ENCODE data around the gene RELL2.

RELL2 gene

DNA sequence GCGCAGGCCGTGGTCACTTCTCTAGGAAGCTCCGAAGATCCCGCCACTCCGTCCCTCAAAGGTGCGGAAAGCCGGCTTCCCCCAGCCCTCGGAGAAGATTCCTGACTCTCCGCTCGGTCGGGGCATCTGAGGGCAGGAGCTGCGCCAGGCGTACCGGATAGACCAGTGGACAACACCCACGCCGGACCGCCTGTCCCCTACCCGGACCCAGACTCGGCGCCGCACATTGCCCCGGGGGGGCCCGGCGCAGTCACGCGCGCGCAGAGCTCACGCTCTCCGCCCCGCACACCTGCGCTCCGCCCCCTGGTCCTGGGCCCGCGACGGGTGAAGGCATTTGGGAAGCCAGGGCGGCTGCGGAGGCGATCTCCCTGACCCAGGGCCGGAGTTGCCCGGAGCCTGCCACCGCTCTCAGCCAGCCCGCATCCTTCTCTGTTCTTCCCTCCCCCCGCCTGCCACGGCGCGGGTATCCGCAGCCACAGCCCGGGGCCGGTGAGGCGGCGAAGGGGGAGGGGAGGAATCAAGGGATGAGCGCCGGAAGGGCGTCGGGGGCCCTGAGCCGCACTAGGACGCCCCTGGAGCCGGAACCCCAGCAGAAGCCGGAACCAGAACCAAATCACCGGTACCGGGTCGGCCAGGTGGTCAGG is 448 bp downstream of the RELL2 start:
- ATAC-seq (peak; percentile 70), DNase-seq (peak; percentile 60 to 61)
- Mint-ChIP-seq H3K27ac (peak overlapping the region; percentile 93 to 95), H3K4me1 (peaks cover 58% of the 10 kb centered on the region), H3K4me3 (peak overlapping the region; percentile 97 to 100), H3K27me3 (no peaks in the 10 kb centered on the region), H3K9me3 (no peaks in the 10 kb centered on the region)

DNA sequence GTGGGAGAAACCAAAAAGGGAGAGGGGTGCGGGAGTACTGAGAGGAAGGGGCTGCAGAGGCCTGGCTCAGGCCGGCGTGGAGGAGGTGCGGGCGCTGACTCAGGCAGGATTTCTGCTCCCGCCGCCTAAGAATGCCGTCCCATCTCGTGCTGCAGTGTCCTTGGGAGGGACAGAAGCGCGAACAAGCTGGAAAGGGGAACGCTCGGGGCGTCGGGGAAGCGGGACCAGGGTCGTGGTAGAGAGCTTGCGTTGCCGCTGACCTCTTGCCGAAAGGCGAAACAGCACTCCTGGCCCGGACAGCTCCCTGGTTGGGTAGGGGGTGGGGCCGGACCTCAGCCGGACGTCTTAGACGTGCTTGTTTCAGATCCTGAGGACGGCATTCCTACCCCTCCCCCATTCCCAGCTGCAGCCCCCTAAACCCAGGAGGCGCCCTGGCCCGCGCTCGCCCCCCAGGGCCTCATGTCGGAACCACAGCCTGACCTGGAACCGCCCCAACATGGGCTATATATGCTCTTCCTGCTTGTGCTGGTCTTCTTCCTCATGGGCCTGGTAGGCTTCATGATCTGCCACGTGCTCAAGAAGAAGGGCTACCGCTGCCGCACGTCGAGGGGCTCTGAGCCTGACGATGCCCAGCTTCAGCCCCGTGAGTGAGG is 1.1 kb downstream of the RELL2 start:
- Mint-ChIP-seq H3K9me3 (no peaks in the 10 kb centered on the region), H3K27me3 (no peaks in the 10 kb centered on the region), H3K27ac (peak overlapping the region; percentile 93 to 95), H3K4me1 (peaks cover 64% of the 10 kb centered on the region), H3K4me3 (peak overlapping the region; percentile 97 to 100)
- DNase-seq (peak; percentile 63 to 67), ATAC-seq (peak; percentile 62)

DNA sequence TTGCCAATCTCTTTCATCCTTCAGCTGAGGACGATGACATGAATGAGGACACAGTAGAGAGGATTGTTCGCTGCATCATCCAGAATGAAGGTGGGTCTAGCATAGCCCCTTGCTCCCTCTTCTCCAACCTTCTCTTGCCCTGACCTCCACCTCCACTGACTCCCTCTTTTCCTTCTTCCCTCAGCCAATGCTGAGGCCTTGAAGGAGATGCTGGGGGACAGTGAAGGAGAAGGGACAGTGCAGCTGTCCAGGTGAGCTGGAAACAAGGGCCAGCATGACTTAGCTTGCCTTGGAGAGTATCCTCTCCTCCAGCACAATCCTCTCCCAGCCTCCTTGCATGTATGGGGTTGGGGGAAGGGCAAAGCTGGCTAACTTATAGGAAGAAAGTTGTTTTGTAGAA is 2.0 kb downstream of the RELL2 start:
- Mint-ChIP-seq H3K9me3 (no peaks in the 10 kb centered on the region), H3K4me1 (peaks cover 64% of the 10 kb centered on the region), H3K4me3 (peak overlapping the region; percentile 97 to 100), H3K27me3 (no peaks in the 10 kb centered on the region), H3K27ac (peak overlapping the region; percentile 24 to 69)
- DNase-seq (no peak), ATAC-seq (no peak)

DNA sequence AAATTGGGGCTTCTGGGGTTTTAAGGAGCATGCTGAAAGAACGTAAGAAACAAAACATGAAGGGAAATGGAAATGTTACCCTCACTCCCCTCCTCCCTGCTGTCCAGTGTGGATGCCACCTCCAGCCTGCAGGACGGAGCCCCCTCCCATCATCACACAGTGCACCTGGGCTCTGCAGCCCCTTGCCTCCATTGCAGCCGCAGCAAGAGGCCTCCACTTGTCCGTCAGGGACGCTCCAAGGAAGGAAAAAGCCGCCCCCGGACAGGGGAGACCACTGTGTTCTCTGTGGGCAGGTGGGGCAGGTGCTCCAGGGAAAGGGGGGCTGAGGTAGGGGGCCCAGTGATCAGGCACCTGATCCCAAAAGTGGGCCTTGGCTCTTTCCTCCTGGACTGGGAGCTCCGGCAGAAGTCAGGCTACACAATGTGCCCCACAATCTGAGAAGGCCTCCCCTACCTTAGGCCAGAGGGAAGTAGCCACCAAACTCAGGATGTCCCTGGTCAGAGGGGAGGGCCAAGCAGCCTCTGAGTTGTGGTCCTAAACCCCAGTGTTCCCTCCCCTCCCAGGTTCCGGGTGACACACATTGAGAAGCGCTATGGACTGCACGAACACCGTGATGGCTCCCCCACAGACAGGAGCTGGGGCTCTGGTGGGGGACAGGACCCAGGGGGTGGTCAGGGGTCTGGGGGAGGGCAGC is 2.7 kb downstream of the RELL2 start:
- no peaks in the 10 kb centered on the region for H3K9me3 Mint-ChIP-seq
- peaks cover 57% of the 10 kb centered on the region for H3K4me1 Mint-ChIP-seq
- no peak overlapping the region for H3K4me3 Mint-ChIP-seq
- ATAC-seq: no peak
- no peaks in the 10 kb centered on the region for H3K27me3 Mint-ChIP-seq
- DNase-seq: no peak
- H3K27ac Mint-ChIP-seq: no peak overlapping the region

DNA sequence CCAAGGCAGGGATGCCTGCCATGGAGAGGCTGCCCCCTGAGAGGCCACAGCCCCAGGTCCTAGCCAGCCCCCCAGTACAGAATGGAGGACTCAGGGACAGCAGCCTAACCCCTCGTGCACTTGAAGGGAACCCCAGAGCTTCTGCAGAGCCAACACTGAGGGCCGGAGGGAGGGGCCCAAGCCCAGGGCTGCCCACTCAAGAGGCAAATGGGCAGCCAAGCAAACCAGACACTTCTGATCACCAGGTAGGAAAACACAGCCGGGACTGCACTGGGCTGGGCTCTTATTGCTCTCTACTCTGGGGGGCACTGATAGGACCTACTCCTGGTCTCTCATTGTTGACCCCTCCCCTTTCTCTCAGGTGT is 3.2 kb downstream of the RELL2 start:
- Mint-ChIP-seq H3K4me1 (peaks cover 57% of the 10 kb centered on the region), H3K4me3 (no peak overlapping the region), H3K9me3 (no peaks in the 10 kb centered on the region), H3K27me3 (no peaks in the 10 kb centered on the region), H3K27ac (no peak overlapping the region)
- no peak for DNase-seq
- ATAC-seq: no peak

DNA sequence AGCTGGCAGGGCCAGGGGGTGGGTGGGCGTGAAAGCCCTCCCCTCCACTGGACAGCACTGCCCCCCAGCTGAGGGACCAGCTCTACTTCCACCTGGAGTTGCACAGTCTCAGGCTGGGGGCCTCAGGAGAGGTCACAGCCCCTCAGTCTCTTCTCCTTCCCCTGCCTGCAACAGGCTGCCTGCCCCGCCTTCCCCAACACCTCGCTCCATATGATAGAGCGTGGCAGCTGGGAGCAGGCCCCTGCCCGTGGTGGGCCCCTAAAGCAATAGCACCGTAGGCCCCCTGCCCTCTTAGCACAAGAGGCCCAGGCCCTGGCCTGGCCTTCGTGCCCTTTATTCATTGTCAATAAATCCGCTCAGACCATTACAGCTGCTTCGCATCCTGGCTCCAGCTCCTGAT is 3.9 kb downstream of the RELL2 start:
- H3K9me3 Mint-ChIP-seq: no peaks in the 10 kb centered on the region
- H3K4me1 Mint-ChIP-seq: peaks cover 53% of the 10 kb centered on the region
- H3K27me3 Mint-ChIP-seq: no peaks in the 10 kb centered on the region
- H3K4me3 Mint-ChIP-seq: no peak overlapping the region
- peak overlapping the region in 1 of 2 donors; percentile 45 for H3K27ac Mint-ChIP-seq
- DNase-seq (no peak), ATAC-seq (no peak)

DNA sequence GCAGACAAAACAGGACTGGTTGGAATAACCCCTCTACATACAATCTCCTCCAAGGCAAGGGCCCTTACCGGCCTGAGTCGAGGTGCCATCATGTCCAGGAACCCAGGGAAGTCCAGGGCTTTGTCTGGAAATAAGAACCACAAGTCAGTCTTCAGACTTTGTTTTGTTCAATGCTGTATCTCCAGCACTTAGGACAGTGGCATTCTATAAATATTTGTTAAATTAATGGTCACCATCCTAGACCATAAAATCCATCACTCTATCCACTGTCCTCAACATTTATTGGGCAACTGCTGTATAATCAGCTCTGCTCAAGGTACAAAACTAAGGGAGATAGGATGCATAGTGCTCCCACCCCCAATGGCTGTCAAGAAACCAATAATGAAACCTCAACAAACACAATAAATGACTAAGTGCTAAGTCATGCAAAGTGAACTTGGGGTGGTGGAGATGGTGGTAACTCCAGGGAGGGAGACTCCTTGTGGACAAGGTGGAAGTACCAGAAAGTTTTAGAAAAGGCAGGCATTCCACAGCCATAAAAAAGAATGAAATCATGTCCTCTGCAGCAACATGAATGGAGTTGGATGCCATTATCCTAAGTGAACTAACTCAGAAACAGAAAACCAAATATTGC is 5.0 kb downstream of the RELL2 start:
- no peaks in the 10 kb centered on the region for H3K9me3 Mint-ChIP-seq
- H3K27ac Mint-ChIP-seq: peak overlapping the region in 1 of 2 donors; percentile 74
- DNase-seq: no peak
- no peaks in the 10 kb centered on the region for H3K27me3 Mint-ChIP-seq
- peaks cover 47% of the 10 kb centered on the region for H3K4me1 Mint-ChIP-seq
- H3K4me3 Mint-ChIP-seq: no peak overlapping the region
- peak; percentile 39 for ATAC-seq

DNA sequence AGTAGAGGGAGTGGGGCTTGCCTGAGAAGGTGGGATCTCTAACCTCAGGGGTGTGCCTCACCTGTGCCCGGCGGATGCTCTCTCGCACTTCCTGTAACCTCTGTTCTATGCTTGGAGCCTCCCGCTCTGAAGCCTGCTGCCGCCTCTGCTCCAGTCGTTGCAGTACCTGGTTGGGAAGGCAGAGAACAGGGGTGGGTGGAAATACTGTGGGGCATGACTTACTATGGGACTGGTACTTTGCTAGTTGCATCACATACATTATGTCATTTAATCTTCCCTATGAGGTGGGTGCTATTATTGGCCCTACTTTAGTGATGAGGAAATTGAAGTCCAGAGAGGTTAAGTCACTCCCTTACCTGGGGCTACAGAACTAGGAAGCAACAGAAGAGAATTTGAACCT is 9.2 kb downstream of the RELL2 start:
- Mint-ChIP-seq H3K9me3 (no peaks in the 10 kb centered on the region), H3K27me3 (no peaks in the 10 kb centered on the region), H3K4me1 (peaks cover 49% of the 10 kb centered on the region), H3K4me3 (no peak overlapping the region), H3K27ac (no peak overlapping the region)
- no peak for ATAC-seq
- no peak for DNase-seq

DNA sequence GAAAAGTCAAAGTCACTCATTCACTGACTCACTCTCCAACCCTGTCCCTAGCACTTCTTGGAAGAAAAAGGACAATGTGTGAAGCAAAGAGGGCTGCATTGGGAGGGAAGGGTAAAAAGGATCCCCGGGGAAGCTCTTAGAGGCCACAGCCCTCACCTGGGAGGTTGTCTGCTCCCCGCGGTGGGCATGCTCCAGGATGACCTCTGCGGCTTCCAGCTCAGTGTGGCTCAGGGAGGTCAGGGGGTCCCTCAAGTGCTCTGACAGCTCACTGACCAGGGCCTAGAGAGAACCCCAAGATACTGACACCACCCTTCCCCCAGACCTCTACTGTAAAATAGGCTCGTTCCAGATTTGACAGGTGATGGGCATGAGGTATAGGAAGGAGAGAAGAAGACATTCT is 10.4 kb downstream of the RELL2 start:
- Mint-ChIP-seq H3K27me3 (no peaks in the 10 kb centered on the region), H3K27ac (peak overlapping the region in 1 of 2 donors; percentile 9), H3K4me1 (peaks cover 47% of the 10 kb centered on the region), H3K4me3 (no peak overlapping the region), H3K9me3 (no peaks in the 10 kb centered on the region)
- ATAC-seq (no peak), DNase-seq (no peak)

DNA sequence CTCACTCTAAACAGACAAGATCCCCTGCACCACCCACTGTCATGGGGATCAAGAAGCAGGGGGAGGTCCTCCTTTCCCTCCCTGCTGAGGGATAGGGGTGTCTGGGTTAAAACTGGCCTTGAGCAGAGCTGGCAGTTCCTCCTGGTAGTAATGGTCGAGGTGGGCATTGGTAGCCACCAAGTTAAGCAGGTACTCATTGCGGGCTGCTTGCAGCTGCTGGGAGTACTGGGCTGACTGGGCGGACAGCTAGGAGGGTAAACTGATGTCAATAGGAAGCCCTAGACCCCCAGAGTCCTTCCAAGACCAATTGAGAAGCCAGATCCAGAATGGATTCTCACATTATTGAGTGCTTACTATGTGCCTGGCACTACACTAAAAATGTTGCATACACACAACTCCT is 11.1 kb downstream of the RELL2 start:
- peaks cover 47% of the 10 kb centered on the region for H3K4me1 Mint-ChIP-seq
- no peak overlapping the region for H3K4me3 Mint-ChIP-seq
- H3K27ac Mint-ChIP-seq: no peak overlapping the region
- DNase-seq: no peak
- H3K27me3 Mint-ChIP-seq: no peaks in the 10 kb centered on the region
- ATAC-seq: no peak
- no peaks in the 10 kb centered on the region for H3K9me3 Mint-ChIP-seq

DNA sequence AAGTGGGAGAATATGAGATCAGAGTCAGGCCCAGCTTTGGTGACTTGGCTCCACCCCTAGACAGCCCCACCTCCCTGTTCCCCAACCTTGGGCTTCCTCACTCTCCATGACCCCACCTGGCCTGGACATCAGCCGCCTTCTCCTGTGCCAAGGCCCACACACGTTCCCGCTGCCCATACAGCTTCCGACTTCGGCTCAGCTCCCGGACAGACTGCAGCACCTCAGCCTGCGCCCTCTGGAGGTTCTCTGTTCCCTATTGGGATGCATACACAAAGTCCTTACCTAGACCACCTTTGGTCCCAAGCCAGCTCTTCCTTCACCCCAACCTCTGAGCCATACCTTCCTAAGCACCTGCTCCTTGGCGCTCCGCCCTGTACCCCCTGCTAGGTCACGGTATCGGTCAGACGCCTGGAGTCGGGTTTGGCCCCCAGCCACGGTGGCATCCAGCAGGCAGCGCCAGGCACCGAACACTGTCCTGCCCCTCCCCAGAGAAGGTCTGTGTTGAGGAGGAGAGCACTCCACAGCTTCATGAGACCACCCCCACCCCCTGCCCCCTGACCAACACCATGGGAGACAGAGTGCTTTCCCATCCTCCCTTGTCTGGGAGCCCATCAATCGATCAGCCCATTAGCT is 12.4 kb downstream of the RELL2 start:
- Mint-ChIP-seq H3K27ac (no peak overlapping the region), H3K27me3 (no peaks in the 10 kb centered on the region), H3K9me3 (no peaks in the 10 kb centered on the region), H3K4me1 (peaks cover 47% of the 10 kb centered on the region), H3K4me3 (no peak overlapping the region)
- no peak for ATAC-seq
- DNase-seq: no peak

DNA sequence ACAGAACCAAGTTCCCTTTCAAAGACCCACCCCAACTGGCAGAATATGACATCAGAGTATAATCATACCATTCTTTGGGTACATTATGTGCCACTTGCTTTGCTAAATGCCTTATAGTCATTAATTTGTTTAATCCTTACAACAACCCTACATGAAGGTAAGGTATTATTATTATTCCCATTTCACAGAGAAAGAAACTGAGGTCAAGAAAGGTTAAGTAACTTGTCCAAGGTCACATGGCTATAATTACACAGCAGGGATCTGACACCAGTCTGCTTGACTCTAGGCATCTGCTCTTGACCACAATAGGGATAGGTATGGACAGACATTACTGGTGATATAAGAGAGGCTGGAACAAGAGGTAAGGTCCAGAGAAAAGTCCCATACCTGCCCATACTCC is 13.2 kb downstream of the RELL2 start:
- peak overlapping the region; percentile 96 to 97 for H3K4me3 Mint-ChIP-seq
- ATAC-seq (no peak), DNase-seq (no peak)
- peaks cover 41% of the 10 kb centered on the region for H3K4me1 Mint-ChIP-seq
- no peaks in the 10 kb centered on the region for H3K27me3 Mint-ChIP-seq
- H3K27ac Mint-ChIP-seq: no peak overlapping the region
- no peaks in the 10 kb centered on the region for H3K9me3 Mint-ChIP-seq

DNA sequence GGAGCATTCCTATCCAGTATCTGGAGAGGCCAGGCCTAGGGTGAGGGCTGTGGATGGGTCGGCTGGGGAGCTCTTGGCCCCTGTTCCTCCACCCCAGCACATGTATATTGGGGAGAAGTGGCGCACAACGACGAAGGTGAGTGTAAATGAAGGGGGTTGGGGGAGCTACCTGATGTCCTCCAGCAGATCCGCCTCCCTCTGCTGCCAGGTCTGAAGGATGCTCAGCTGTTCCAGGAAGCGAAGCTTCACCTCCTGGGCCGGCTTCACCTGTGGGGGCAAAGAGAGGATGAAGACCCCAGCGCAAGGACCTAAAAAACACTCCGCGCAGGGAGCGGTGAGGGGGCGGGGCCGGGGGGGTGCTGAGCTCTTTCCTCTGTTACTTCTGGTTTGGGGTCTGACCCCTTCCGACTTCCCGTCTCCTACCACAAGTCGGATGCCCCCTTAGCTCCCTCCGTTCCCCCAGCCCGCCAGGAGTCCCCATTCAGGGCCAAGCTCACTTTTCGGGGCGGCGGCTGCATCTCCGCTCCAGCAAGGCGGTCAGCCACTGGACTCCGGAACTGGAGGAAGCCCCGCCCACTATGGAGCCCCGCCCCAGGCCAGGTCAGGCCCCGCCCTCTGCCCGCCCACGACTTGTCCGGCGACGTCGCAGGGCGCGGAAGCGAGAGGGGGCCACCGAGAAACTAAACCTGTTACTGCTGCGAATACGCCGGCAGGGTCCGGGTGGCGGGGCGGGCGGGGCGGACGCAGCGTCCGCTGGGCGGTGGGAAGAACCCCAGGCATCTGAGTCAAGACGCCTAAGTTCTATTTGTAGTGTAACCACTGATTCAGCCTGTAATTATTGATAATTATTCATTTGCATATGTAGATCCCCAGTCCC is 14.3 kb downstream of the RELL2 start, which contains the start of gene FCHSD1:
FCHSD1 (minus strand) TSS at position 568 of the 877 bp plus-strand sequence; CDS start at position 518, 50 bp downstream.
- peak within 1 kb of the TSS; percentile 97 for H3K27ac Mint-ChIP-seq
- peak; percentile 83 to 86 for DNase-seq
- peak within 1 kb of the TSS; percentile 96 to 97 for H3K4me3 Mint-ChIP-seq
- H3K9me3 Mint-ChIP-seq: no peaks in the 10 kb centered on the region
- H3K27me3 Mint-ChIP-seq: no peaks in the 10 kb centered on the region
- peak; percentile 90 for ATAC-seq
- H3K4me1 Mint-ChIP-seq: peaks cover 38% of the 10 kb centered on the region

DNA sequence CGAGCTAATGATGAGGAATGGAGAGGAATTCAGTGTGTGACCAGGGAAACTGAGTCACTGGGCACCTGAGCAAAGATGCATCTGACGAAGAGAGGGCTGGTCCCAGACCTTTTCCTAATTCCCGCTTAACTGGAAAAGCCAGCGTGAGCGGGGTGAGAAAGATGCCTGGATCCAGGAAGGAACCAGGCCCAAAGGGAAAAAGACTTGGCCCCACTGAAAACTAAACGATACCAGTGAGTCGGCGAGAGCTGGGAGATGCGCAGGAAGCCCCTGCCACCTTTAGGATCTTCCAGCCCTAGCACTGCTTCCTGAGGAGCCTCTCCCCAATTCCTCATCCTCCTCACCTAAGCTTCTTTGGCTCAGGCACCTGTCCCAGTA is 14.9 kb downstream of the RELL2 start:
- Mint-ChIP-seq H3K4me1 (peaks cover 38% of the 10 kb centered on the region), H3K27me3 (no peaks in the 10 kb centered on the region), H3K4me3 (peak overlapping the region; percentile 96 to 97), H3K27ac (peak overlapping the region in 1 of 2 donors; percentile 97), H3K9me3 (no peaks in the 10 kb centered on the region)
- DNase-seq (no peak), ATAC-seq (no peak)

DNA sequence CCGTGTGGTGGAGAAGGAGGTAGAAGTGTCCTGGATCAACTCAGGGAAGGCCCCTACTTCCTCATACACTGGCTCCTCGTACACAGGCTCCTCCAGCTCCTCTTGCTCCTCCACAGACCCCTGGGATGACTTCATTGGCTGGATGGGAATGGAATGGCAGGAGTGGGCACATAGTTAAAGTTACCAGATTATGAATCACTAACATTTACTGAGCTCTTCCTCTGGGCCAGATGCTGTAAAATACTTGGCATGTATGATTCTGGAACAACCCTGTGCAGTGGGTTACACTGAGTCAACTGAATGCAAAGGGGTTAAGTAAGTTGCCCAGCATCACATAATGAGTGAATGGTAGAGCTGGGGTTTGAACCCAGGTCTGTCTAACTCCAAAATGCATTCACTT is 17.5 kb downstream of the RELL2 start:
- Mint-ChIP-seq H3K4me1 (peaks cover 33% of the 10 kb centered on the region), H3K27ac (no peak overlapping the region), H3K9me3 (no peaks in the 10 kb centered on the region), H3K27me3 (no peaks in the 10 kb centered on the region), H3K4me3 (no peak overlapping the region)
- ATAC-seq (no peak), DNase-seq (no peak)
